ENCODE results near the gene DBT. TPM values are rescaled to one million over a fixed set of nuclear protein-coding genes. Genes with fewer than 3 reads are reported as not detected.

The DBT gene
- total and polyA plus RNA-seq, 3 donors from 2014 or later, result 5.9 to 6.4 (median 6.1) TPM

DNA sequence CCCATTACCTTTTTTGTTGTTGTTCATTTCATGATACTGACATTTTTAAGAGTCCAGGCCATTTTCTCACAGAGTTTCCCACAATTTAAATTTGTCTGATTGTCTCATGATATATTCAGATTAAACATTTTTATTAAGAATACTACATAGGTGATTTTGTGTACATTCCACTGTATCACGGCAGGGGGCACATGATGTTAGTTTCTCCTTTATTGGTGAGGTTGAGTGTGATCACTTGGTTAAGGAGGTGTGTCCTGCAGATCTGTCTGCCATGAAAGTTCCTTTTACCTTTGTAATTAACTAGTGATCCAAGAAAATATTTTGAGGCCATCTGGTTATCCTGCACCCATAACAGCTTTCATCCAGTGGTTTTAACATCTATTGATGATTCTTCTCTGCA lies 28.2 kb upstream of the DBT start:
- Histone ChIP-seq H3K27me3 (no peaks in the 10 kb centered on the region), H3K27ac (no peak overlapping the region), H3K4me1 (no peaks in the 10 kb centered on the region), H3K36me3 (ENCODE audit: low read depth, missing control alignments) (no peaks in the 10 kb centered on the region), H3K4me3 (no peak overlapping the region), H3K9me3 (no peaks in the 10 kb centered on the region)
- DNase-seq, result no peak
- WGBS, 2 donors, result 88 to 92% methylated on average over 1 of the region's 1 CpG
- TF ChIP-seq, protein P1, sequence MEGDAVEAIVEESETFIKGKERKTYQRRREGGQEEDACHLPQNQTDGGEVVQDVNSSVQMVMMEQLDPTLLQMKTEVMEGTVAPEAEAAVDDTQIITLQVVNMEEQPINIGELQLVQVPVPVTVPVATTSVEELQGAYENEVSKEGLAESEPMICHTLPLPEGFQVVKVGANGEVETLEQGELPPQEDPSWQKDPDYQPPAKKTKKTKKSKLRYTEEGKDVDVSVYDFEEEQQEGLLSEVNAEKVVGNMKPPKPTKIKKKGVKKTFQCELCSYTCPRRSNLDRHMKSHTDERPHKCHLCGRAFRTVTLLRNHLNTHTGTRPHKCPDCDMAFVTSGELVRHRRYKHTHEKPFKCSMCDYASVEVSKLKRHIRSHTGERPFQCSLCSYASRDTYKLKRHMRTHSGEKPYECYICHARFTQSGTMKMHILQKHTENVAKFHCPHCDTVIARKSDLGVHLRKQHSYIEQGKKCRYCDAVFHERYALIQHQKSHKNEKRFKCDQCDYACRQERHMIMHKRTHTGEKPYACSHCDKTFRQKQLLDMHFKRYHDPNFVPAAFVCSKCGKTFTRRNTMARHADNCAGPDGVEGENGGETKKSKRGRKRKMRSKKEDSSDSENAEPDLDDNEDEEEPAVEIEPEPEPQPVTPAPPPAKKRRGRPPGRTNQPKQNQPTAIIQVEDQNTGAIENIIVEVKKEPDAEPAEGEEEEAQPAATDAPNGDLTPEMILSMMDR (IDR thresholded peaks at IDR 0.05), result no peak
- no peak for TF ChIP-seq POLR2A (IDR thresholded peaks at IDR 0.05)
- intact Hi-C loops (cut with DNase I; ENCODE audit: low total_unique reads), result no loop called here

DNA sequence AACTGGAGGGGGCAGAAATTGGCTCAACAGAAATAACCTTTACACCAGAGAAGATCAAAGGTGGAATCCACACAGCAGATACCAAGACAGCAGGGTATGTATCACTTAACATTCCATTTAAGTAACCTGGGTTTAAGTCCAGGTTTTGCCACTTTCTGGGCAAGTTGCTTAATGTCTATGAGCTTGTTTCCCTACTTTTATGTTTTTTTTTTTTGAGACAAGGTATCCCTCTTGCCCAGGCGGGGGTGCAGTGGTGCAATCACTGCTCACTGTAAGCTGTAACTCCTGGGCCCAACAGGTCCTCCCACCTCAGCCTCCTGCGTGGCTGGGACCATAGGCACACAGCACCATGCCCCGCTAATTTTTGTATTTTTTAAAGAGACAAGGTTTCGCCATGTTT lies 18.6 kb upstream of the DBT start:
- TF ChIP-seq POLR2A (IDR thresholded peaks at IDR 0.05), result no peak
- TF ChIP-seq, protein P1 (IDR thresholded peaks at IDR 0.05), result no peak
- 93 to 98% methylated on average over 4 of the region's 4 CpGs for WGBS, 2 donors
- no peak for DNase-seq
- Histone ChIP-seq H3K9me3 (no peaks in the 10 kb centered on the region), H3K4me1 (peaks cover 7% of the 10 kb centered on the region), H3K36me3 (ENCODE audit: low read depth, missing control alignments) (no peaks in the 10 kb centered on the region), H3K27ac (no peak overlapping the region), H3K27me3 (no peaks in the 10 kb centered on the region), H3K4me3 (no peak overlapping the region)
- intact Hi-C loops (cut with DNase I; ENCODE audit: low total_unique reads), result no loop called here

DNA sequence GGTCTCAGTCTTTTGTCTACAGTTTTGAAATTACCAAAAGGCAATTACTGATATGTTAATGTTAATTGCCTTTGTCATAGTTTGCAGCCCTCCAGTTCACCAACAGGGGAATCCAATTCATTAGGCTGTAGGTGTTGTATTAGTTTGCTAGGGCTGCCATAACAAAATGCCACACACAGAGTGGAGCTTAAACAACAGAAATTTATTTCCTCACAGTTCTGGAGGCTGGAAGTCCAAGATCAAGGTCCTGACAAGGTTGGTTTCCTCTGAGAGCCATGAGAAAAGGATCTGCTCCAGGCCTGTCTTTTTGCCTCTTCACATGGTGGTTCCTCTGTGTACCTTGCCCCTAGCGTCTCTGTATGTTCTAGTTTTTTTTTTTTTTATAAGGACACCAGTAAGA lies 17.6 kb upstream of the DBT start:
- Histone ChIP-seq H3K27me3 (no peaks in the 10 kb centered on the region), H3K9me3 (no peaks in the 10 kb centered on the region), H3K4me1 (peaks cover 7% of the 10 kb centered on the region), H3K36me3 (ENCODE audit: low read depth, missing control alignments) (no peaks in the 10 kb centered on the region), H3K4me3 (peak overlapping the region in 1 of 2 donors; percentile 89), H3K27ac (no peak overlapping the region)
- intact Hi-C loops (cut with DNase I; ENCODE audit: low total_unique reads), result no loop called here
- TF ChIP-seq POLR2A (IDR thresholded peaks at IDR 0.05), result no peak
- TF ChIP-seq, protein P1 (IDR thresholded peaks at IDR 0.05), result no peak
- DNase-seq, result no peak
- 78 to 82% methylated on average over 1 of the region's 1 CpG for WGBS, 2 donors

DNA sequence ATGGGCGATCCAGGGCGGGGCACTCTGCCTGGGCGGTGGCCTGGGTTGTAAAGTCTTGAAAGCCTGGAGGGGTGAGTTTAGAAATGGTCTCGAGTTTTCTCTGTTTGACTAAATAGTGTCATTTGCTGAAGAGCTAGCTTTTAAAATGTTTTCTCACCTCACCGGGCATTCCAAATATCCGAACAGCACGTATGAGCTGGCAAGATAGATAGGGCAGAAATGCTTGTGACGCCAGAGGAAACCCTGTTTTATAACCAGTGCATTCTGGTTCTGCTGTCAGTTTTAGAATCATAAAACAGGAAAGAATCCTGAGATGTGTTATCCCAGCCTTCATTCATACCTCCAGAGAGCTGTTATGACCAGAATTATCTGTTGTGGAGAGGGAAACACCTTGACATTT lies 17.1 kb upstream of the DBT start:
- WGBS, 2 donors, result 0 to 1% methylated on average over 8 of the region's 8 CpGs
- intact Hi-C loops (cut with DNase I; ENCODE audit: low total_unique reads), result no loop called here
- no peak for TF ChIP-seq POLR2A (IDR thresholded peaks at IDR 0.05)
- TF ChIP-seq, protein P1 (IDR thresholded peaks at IDR 0.05), result no peak
- Histone ChIP-seq H3K27me3 (no peaks in the 10 kb centered on the region), H3K36me3 (ENCODE audit: low read depth, missing control alignments) (no peaks in the 10 kb centered on the region), H3K27ac (peak overlapping the region; percentile 72 to 83), H3K9me3 (no peaks in the 10 kb centered on the region), H3K4me1 (peaks cover 7% of the 10 kb centered on the region), H3K4me3 (peak overlapping the region; percentile 89 to 95)
- no peak for DNase-seq

DNA sequence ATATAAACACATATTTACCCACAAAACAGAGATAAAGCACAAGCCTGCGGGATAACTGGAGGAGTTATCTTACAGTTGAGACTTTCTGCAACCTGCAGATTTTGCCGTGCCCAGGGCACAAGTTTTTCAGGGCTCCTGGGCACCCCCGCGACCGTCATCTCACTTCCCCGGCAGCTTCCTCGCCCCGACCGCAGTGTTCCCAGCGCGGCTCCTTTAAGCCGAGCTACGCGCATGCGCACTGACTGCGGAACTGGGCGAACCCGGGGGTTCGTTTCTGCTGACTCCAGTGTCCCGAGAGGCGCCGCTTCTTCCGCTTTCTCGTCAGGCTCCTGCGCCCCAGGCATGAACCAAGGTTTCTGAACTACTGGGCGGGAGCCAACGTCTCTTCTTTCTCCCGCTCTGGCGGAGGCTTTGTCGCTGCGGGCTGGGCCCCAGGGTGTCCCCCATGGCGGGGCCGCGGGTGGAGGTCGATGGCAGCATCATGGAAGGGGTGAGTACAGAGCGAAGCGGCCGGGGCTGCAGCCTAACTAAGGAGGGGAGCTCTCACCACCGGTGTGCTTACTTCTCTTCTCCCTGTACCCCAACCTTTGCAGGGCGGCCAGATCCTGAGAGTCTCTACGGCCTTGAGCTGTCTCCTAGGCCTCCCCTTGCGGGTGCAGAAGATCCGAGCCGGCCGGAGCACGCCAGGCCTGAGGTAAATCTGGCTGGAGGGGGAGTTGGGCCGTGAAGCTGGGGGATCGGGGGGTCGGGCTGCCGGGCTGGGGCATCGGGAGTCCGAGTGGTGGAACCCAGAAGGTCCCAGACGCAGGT lies 16.5 kb upstream of the DBT start, which contains the start of gene RTCA:
Gene RTCA (plus strand): TSS at position 286 of the 810 bp plus-strand sequence. CDS start 160 bp downstream, at position 446.
- intact Hi-C loops (cut with DNase I; ENCODE audit: low total_unique reads), result no loop called here
- H3K27ac ChIP-seq, result peak within 1 kb of the TSS; percentile 72 to 83
- peak; percentile 97 for DNase-seq
- WGBS, 2 donors, result 0% methylated on average over 20 to 53 of the region's 53 CpGs
- TF ChIP-seq POLR2A (IDR thresholded peaks at IDR 0.05), result no peak
- TF ChIP-seq, protein P1 (IDR thresholded peaks at IDR 0.05), result no peak
- no peaks in the 10 kb centered on the region for H3K9me3 ChIP-seq
- peaks cover 7% of the 10 kb centered on the region for H3K4me1 ChIP-seq
- H3K4me3 ChIP-seq, result peak within 1 kb of the TSS; percentile 89 to 95
- no peaks in the 10 kb centered on the region for H3K27me3 ChIP-seq
- no peaks in the 10 kb centered on the region for H3K36me3 ChIP-seq (ENCODE audit: low read depth, missing control alignments)

All from testis (tissue), 3 donors.